GM18861 (cell line): ENCODE measurements around the gene NOX3.
A peak's percentile ranks its signal among the peaks of the same experiment; 100 is the strongest.

Experiments used
- ATAC-seq: cut with Tn5 transposase; IDR thresholded peaks from one replicate; pipeline ENCODE4 v1.9.1; 2021; ENCODE audit not compliant: unreplicated experiment

NOX3 gene

DNA sequence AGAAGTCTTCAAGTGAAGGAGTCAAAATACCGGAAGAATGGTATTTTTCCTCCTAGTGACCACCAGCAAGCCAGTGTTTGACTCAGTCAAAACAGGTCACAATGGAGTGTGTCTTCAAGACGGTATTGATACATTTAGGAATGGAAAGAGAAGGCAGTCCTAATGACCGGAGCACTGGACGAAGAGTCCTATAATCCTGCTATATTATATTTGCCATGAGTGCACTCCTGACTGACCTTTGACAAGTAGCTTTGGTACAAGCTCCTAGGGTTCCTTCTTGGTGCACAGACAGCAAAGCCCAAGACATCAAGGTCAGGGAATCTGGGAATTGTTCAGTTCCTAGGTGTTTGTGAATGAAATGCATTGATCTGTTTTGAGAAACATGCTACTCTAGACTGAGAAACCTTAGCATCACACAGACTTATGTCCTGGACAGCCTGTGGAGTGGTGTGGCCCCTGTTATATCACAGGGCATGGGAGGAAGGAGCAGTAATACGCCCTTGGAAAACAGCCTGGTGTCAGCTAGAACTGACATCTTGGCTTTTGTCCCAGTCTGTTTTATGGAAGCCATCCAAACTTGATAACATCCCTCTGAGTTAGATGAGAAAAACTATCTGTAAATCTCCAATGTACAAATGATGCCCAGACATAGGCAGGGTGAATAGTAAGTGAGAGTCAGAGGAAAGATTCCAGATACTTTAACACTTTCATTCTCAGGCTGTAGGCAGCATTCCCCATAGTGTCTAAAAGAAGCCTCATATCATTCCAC is 18.5 kb downstream of the NOX3 start:
- ATAC-seq: no peak

DNA sequence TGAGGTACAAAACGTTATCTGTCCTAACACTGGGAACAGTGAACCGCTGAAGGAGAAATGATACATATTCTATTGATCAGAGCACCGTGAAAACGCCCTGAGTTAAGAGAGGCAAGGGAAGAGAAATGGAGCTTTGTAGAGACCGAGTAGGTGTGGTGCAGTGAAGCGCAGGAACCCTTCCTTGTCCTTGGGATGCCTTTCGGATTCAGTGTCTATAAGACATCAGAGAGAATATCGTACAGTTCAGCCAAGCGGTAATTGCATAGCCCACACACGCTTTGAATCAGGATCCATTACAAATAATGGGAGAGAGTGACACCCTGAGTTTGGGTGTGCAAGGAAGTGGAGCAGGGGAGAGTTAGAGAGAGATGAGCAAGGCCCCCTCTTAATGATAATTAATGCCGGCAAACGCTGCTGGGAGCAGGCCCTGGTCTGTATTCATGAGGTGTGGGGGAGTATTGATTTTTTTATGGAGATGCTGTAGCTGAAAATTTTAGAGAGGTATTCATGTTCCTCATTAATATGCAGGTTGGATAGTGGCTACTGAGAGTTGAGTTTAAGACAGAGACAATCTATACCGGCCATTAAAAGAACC is 20.7 kb downstream of the NOX3 start:
- no peak for ATAC-seq

DNA sequence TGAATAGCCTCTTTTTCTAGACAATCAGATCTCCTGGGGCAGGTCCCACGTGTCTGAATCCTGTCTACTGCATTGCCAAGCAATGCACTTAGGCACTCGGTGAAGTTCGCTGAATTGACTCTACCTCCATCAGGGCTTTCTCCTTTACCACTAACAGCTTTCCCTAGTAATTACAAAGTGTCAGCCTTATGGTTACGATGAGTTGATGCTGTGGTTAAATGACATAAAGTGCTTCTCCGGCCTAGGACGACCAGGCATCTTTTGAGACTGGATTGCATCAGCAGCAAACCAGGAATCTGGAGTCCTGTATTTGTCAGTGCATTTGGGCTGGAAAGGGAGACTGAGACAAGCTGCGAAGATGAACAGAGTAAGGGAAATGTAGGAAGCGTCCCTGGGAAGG is 21.5 kb downstream of the NOX3 start:
- no peak for ATAC-seq

DNA sequence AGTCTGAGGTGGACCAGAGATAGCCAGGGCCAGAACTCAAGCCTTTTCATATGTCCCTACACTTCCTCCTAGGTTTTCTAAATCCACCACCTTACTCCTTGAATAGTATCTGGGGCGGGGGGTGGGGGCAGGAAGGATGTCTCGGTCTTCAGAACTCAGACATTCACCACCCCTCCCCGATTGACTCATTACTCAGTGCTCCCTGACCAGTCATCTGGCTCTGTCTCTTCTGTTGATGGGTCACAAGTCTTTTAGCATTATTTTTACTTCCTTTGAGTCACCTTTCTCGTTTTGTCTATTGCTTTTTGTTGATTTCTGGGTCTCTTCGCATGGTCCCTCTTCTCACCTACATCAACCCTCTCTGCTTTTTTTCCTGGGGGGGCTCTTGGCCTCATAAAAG is 23.3 kb downstream of the NOX3 start:
- no peak for ATAC-seq

DNA sequence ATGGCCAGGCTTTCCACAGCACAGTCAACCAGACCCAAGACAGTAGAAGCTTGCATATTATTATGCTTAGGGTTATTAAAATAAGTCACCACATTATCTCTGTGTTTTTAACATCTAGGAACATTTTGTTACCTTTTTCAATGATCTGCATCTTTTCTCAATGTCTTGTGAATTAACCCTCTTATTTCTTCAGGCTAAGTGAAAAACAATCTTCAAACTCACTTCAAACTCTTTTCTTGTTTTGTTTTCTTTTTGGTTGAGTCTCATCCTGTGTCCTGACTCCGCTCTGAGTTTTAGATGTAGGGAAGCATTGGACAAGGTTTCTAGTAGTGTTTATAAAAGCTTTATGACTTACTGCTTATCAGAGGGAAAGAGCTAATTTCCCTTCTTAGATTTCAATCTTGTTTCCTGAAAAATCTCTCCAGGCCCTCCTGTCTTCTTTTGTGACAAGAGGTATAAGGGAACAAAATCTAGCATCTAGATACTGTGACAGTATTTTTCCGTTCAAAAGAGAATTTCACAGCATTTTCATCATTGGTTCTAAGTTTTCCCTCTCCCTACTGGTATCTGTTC is 26.2 kb downstream of the NOX3 start:
- no peak for ATAC-seq

DNA sequence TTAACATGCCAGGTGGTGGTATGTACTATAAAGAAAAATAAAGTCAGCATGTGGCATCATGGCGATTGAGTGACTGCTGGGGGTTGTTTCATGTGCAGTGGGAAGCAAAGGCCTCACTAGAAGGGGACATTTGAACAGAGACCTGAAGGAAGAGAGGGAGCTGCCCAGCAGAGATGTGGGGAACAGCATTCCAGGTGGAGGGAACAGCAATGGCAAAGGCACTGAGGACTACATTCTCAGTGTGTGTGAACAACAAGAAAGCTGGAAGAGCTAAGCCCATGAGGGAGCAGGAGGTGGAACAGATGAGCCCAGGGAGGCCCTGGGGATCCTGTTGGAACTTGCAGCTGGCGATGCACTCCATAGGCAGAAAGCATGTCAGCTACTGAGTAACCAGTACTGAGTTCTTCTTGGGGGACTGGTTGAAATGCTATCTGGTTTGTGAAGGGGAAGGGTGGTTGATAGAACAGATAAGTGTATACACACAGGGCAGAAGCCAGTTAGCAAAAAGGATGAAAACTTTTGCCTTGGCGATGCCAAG is 29.2 kb downstream of the NOX3 start:
- ATAC-seq: no peak

DNA sequence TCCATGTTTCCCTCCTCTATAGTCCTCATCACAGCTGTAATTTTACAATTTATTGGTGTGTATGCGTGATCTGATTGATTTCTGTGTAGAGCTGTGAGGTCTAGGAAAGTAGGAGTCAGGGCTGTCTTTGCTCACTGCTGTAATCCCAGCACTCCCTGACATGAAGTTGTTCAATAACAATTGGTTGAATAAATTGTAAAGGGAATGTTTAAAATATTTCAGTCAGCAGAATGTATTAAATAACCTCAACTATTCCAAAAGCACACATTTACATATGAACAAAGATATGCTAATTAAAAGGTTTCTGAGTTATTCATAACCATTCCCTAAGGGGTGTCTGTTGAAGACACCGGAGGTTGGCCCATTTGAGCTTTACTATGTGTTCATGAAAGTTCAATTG is 31.5 kb downstream of the NOX3 start:
- no peak for ATAC-seq

DNA sequence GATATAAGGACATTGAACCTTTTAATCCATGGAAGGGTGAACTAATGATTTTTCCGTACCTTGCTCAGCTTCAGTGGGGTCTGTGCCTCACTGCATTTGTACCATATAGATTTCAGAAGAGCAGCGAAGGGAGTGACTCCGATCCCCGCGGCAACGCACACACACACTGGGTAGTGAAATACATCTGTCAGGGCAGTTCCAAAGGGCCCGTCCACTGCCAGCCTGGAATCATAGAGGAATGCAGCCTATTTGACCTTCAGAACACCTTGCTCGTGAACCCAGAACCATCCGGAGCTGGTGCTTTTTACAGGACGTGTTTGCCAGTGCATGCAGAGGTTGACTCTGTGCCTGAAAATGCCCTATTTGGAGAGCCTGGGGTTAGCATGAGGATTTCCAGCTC is 33.0 kb downstream of the NOX3 start:
- ATAC-seq: no peak

DNA sequence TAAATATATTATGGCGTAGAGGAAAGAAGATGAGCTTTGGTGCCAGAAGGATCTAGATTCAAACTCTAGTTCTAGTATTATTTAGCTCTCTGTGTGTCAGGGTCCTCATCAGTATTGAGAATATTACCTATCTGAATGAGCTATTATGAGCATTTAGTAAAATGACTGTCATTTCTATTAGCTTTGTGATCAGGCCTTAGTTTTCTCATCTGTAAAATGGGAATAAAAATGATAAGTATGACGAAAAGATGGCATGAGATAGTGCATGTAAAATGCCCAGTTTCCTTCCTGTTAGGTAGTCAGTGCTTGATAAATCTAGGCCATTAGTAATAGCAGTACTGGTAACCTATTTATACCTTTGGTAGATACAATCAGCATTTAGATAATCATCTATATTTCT is 35.1 kb downstream of the NOX3 start:
- no peak for ATAC-seq

DNA sequence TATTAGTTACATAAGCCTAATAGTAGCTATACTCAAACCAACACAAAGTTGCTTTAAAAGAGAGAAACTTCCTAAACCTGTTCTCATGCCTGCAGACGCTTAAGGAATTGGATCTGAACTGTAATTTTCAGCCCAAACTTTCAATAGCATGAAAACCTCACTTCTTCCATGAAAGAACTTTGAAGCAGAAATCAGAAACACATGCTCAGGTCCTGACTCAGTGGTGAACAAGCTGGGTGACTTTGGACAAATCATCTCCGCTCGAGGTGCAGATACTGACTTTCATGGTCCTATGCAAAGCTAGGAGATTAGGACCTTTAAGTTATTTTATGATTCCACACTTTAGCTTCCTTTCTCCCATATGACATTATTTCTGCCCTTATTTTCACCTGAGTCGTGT is 36.5 kb downstream of the NOX3 start:
- no peak for ATAC-seq

DNA sequence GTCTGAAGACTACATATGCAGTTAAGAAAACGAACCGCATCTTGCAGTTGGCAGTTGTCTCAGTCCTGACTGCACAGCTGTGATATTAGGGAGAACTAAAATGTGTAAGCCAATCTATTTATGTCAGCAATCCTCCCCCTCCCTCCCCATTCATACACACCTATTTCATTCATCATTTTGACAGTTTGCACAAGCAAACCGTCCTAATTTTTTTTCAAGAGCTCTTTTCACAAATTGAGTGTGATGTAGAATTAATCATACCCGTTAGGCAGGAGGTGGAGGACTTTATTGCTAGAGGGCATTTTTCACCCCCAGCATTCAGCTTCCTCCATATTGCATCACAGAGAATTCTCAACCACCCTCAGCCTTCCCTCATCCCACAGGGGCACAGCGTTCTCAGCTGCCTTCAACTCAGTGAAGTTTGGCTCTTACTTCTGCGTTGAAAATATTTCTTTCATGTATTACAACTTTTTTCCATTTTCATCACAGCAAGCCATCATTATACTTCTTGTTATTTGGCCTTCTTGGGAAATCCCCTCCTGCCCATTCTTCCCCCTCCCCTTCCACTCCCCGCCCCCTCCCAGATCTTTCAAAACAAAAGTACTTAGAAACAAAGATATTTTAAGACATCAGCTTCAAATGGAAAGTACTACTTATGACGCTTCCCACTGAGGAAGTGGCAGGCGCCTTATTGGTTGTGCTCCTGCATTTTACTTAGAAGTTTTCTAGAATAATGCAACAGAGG is 37.5 kb downstream of the NOX3 start:
- peak; percentile 67 for ATAC-seq

DNA sequence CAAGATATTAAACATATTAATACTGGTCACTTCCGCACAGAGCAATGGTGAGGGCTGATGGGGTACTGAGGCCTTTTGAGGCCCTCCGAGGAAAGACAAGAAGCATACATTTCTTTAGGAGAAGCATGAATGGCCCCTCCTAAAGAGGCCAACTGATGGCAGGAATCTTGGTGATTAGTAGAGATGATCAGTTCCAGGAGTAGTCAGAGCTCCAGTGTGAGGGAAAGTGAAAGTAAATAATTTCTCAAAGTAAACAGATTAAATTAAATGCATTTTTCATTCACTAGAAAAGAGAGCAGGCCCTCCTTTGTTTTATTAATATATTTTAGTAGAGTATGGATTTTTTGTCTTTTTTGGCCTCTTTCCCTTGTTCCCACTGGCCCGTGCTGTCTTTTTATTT is 38.2 kb downstream of the NOX3 start:
- no peak for ATAC-seq

DNA sequence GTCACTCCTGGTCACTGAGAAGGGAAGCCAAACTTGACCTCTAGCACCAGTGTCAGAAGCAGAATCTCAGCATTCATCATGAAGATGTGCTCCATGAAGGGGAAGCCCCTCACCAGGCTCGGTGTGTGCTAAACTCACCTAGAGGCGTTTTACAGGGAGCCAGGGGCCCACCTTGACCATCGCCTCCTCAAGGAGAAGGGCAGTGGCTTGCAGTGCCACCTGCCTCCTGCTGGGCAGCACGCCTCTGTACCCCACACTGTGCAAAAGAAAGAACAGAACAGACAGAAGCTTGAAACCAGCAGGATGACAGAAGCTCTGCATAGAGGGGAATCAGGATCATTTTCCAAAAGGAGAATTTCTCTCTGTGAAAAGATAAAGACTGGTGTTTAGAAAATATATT is 39.7 kb downstream of the NOX3 start:
- no peak for ATAC-seq

DNA sequence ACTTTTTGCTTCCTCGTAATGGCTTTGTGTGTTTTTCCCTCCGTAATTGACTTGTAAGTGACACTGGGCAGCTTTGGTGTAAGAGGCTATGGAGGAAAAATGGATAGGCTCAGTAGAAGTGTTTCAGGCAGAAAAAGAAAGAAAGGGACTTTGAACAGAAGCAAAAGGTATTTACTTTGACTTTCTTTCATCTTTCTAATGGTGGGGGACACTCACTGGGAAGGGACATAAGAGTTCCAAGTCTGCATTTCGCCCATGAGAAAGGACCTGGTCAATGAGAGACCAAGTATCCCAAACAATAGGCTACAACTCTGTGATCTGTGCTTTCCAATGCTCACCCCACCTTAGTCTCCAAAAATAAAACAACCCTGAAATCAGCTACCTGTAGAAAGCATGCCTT is 41.6 kb downstream of the NOX3 start:
- no peak for ATAC-seq

DNA sequence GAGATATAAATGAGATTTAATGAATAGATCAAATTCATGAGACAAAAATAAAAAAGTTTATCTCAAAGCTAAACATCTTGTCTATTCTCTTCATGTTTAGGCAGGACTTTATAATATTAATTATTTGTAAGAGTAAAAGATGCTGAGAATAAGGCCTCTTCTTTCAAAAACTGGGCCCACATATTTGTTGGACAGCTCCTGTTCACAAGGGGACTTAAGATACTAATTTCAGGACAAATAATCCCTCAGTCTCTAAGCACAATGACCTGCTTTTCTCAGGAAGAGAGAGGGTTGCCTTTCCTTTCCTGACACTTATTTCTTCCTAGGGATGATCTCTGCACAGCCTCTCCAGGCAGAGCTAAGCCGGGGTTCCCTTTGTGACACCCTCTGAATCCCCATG is 43.3 kb downstream of the NOX3 start:
- no peak for ATAC-seq

DNA sequence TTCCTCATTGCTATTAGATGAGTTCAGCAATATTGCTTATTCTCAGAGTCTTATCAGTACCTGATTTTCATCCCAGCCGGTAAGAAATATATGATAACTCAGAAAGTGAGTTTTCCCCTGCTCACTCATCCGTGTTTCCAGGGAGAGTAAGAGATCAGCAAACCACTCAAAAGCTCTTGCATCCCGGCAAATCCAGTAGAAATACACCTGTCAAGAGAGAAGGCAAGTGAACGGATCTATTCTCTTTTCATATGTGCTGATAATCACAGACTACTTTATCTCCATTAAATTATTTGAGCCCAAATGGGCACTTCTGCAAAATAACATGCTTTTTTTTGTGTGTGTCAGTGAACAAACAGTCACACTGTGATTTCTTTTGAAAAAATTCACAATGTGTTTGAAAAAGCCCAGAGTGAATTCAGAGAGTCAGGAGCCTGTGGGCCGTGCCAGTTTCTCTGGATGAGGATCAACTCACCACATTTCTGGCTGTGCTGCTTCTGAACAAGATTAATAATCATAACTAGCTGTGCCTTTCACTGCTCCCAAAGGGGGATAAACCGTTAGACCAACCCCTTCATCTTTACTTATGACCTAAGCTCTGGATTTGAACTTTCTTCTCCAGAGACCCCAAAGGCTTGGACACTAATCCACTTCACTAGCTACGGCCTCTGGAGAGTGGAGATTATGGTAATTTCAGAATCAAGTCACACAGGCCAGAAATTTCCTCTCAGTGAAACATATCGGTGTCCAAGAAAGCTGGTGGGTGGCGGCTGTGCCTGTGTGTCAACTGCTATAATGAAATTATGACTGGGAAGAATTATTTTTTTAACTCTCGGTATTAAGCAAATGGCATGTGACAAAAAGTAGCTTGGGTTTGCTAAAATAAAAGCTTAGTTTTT is 44.2 kb downstream of the NOX3 start:
- ATAC-seq: no peak

DNA sequence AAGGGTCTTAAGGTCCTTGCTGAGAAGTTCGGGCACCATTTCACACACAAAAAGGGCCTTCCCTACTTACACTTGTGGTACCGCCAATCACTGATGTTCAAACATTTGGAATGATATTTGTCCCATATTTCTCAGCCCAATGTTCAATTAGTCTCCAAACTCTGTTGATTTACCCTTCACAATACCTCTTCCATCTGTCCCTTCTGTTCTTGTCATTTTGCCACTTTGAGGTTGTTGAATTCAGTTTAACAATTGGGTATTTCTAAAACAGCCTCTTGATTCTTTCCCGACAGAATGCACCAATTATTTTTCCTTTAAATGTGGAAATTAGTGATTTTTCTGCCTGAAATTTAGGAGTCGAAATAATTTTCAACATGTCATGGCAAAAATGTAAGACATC is 46.2 kb downstream of the NOX3 start:
- no peak for ATAC-seq

DNA sequence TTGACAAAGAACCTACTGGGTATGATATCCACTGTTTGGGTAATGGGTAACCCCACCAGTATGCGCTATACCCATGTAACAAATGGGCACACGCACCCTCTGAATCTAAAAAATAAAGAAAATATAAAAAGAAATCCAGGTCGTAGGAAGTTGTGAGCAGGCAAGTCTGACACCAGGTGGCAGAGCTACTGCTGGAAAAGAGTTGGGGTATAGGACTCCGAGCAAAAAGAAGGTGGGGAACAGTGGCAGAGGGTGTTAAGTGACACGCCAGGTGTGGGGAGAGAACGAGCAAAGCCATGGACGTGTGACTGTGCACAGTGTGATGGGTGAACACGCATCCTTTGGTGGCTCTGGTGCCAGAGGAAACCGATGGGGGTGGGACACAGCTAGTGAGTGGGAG is 46.7 kb downstream of the NOX3 start:
- ATAC-seq: no peak

DNA sequence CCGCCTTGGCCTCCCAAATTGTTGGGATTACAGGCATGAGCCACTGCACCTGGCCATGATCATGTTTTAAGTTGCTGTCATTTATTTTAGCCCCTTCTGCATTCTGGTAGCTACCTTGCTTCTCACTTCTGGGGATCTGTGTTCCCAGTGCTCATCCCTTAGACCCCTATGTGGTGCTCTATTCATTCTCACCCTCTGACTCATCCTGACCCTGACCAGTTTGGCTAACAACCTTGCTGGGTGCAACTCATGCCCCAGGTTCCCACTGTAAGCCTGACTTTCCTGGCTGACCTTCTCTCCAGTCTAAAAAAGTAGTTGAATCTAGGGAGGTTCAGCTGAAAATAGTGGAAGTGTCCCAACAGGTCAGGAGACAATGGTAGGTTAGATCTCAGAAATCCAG is 47.4 kb downstream of the NOX3 start:
- ATAC-seq: no peak

DNA sequence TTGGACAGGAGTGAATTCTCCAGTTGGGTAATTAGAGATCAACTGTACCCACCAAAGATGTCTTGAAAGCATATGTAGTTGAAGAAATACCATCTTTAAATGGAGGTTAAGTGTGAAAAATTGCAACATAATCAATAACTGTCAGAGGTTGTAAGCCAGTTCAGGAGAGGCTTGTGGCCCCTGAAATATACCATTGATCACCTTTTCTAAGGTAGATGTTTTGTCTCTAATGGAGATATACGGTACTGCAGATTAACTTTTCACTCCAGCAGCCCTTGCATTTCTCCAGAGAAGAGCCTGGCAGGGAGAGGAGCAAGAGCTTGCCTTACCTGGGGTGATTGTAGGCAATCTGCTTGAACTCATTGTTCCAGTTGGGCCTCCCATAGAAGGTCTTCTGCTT is 48.8 kb downstream of the NOX3 start:
- no peak for ATAC-seq

DNA sequence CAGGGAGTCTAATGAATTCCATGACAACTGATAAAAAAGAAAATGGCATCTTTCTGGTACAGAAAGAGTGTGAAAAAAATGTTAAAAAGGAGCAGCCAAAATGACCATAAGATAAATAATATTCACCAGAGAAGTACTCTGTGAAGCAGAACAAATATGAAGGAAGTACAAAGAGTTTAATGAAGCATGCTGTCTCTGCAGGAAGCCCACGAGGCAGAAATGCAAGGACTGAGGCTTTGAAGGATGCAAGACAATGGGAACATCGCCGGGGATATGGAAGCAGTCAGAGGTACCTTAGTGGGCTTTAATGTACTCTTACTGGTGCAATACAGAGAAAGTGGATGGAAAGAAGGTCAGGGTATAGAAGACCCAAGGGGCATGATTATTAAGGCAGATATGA is 50.7 kb downstream of the NOX3 start:
- ATAC-seq: no peak
